ENCODE measurements around the gene CDC14A. TPM values are rescaled to one million over a fixed set of nuclear protein-coding genes. Genes with fewer than 3 reads are reported as not detected.

The CDC14A gene
- total and polyA plus RNA-seq, 12 donors: 0.85 to 19.2 (median 4.1) TPM

DNA sequence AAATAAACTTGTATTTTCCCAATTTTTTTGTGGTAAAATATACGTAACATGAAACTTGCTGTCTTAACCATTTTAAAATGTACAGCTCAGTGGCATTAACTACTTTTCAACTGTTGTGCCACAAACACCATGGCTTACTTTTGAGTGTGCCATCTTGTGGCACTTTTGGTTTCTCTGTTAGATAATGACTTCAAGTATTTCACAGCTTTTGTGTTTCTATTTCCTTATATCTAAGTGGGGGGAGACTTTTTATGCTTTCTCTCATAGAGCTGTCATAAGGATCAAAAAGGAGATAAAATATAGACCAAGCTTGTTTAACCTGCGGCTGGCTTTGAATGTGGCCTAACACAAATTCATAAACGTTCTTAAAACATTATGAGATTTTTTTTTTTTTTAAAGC is 44.3 kb downstream of the CDC14A start:
- peaks cover 0 to 9% of the 10 kb centered on the region in 2 donors for H3K4me1 ChIP-seq (replicated peaks in 1 of 2)
- no peak for DNase-seq
- intact Hi-C loops (cut with DNase I): no loop called here

DNA sequence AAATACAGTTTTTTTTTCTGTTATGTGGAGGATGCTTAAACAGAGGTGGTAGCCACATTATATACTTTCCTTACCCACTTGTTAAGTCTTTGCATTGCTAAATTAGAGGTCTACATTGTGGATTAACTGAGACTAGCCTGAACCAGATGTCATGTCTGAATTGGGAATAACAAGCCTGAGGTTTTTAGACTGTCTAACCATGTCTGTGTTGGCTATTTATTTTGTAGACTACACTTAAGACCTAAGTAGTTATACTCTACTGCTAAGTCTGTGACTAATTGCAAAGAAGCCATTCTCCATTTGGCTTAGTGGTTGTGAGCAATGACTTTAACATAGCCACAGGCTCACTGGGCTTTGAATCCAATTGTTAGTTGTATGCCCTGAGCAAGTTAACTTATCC is 45.4 kb downstream of the CDC14A start:
- DNase-seq: no peak
- no peaks in the 10 kb centered on the region for H3K36me3 ChIP-seq (replicated peaks in 1 of 2)
- intact Hi-C loops (cut with DNase I): no loop called here
- no peaks in the 10 kb centered on the region for H3K9me3 ChIP-seq (replicated peaks in 1 of 3)
- H3K4me1 ChIP-seq (replicated peaks in 1 of 2): peaks cover 0 to 9% of the 10 kb centered on the region in 2 donors
- no peak overlapping the region for H3K27ac ChIP-seq
- TF ChIP-seq POLR2A (IDR thresholded peaks at IDR 0.05): no peak
- TF ChIP-seq, protein P1, sequence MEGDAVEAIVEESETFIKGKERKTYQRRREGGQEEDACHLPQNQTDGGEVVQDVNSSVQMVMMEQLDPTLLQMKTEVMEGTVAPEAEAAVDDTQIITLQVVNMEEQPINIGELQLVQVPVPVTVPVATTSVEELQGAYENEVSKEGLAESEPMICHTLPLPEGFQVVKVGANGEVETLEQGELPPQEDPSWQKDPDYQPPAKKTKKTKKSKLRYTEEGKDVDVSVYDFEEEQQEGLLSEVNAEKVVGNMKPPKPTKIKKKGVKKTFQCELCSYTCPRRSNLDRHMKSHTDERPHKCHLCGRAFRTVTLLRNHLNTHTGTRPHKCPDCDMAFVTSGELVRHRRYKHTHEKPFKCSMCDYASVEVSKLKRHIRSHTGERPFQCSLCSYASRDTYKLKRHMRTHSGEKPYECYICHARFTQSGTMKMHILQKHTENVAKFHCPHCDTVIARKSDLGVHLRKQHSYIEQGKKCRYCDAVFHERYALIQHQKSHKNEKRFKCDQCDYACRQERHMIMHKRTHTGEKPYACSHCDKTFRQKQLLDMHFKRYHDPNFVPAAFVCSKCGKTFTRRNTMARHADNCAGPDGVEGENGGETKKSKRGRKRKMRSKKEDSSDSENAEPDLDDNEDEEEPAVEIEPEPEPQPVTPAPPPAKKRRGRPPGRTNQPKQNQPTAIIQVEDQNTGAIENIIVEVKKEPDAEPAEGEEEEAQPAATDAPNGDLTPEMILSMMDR (IDR thresholded peaks at IDR 0.05): no peak
- no peak overlapping the region for H3K4me3 ChIP-seq
- H3K27me3 ChIP-seq: no peaks in the 10 kb centered on the region

More for the DNA sequence above, 44.3 kb downstream of the CDC14A start:
- TF ChIP-seq, protein P1 (IDR thresholded peaks at IDR 0.05): no peak
- no peak for TF ChIP-seq POLR2A (IDR thresholded peaks at IDR 0.05)
- WGBS, 4 donors: 91 to 96% (median 93%) methylated on average over 3 of the region's 3 CpGs
- Histone ChIP-seq H3K4me3 (no peak overlapping the region), H3K27ac (no peak overlapping the region), H3K27me3 (no peaks in the 10 kb centered on the region), H3K9me3 (replicated peaks in 1 of 3) (no peaks in the 10 kb centered on the region), H3K36me3 (replicated peaks in 1 of 2) (no peaks in the 10 kb centered on the region)

DNA sequence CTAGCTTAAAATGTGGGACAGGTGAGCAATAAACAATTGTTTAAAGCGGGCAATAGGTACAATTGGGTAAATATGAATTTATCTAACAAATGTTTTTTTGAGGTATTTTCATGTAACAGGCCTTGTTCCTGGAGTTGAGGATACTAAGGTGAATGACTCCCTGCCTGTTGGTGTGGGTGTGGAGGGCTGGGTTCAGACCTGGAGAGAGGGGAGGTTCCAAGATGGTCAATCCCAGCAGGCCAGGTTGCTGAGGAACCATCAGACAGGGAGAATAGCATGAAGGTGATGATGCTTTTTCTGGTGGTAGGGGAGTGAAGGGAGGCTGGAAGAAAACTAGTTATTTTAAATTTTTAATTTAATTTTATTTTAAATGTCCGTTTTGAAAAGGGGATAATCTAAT is 46.3 kb downstream of the CDC14A start:
- Histone ChIP-seq H3K4me1 (replicated peaks in 1 of 2) (peaks cover 0 to 9% of the 10 kb centered on the region in 2 donors), H3K9me3 (replicated peaks in 1 of 3) (no peaks in the 10 kb centered on the region), H3K36me3 (replicated peaks in 1 of 2) (no peaks in the 10 kb centered on the region), H3K27ac (no peak overlapping the region), H3K4me3 (no peak overlapping the region), H3K27me3 (no peaks in the 10 kb centered on the region)
- intact Hi-C loops (cut with DNase I): no loop called here
- TF ChIP-seq, protein P1 (IDR thresholded peaks at IDR 0.05): no peak
- TF ChIP-seq POLR2A (IDR thresholded peaks at IDR 0.05): no peak
- WGBS, 4 donors: 82 to 88% (median 85%) methylated on average over 2 of the region's 2 CpGs
- no peak for DNase-seq

DNA sequence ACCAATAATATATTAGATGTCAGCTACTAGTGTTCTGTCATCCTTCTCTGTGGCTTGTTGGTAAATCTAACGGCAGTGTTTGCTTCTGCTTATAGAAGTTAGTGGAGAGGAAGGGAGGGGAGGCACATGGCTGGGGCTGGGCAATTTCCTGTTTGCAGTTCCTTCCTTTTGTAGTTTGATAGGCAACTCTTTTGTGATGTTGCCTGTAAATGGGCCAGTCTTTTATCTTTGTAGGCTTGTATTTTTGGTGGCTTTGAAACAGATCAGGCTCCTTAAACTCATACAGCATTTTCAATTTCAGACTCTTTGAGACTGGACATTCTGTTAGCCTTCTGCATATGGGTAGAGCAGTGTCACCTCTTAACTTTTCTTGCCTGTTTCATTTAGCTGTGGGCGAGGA is 48.1 kb downstream of the CDC14A start:
- Histone ChIP-seq H3K27me3 (no peaks in the 10 kb centered on the region), H3K9me3 (replicated peaks in 1 of 3) (no peaks in the 10 kb centered on the region), H3K4me3 (no peak overlapping the region), H3K36me3 (replicated peaks in 1 of 2) (no peaks in the 10 kb centered on the region), H3K27ac (no peak overlapping the region), H3K4me1 (replicated peaks in 1 of 2) (peaks cover 0 to 9% of the 10 kb centered on the region in 2 donors)
- TF ChIP-seq, protein P1 (IDR thresholded peaks at IDR 0.05): no peak
- TF ChIP-seq POLR2A (IDR thresholded peaks at IDR 0.05): no peak
- DNase-seq: peak in 5 of 7 donors; percentile 19 to 59 (median 28)
- intact Hi-C loops (cut with DNase I): no loop called here
- 59 to 73% (median 62%) methylated on average over 2 of the region's 2 CpGs for WGBS, 4 donors

Data from adrenal gland (tissue), 12 donors.